SK-N-MC (cell line): ENCODE data around the gene EEIG1.

Experiments used
- DNase-seq: peaks from one replicate; pipeline ENCODE4 v3.0.0-alpha.2; 2011; ENCODE audit warnings: low read depth, low spot score
- H3K27ac ChIP-seq: fragments of 200-600 bp; sonication (generic); 2 replicates; pipeline ENCODE4 v1.5.1; 2016; ENCODE audit warnings: mixed run types
- H3K36me3 ChIP-seq: fragments of 200-600 bp; sonication (generic); 2 replicates; pipeline ENCODE4 v1.6.1; 2017; ENCODE audit warnings: antibody characterized with exemption, low read length, mixed read lengths; ENCODE audit not compliant: insufficient read depth
- H3K4me3 ChIP-seq: fragments of 200-600 bp; sonication (generic); 2 replicates; pipeline ENCODE4 v1.5.1; 2016
- H3K9ac ChIP-seq: fragments of 200-600 bp; sonication (generic); 2 replicates; pipeline ENCODE4 v1.8.0; 2017; ENCODE audit warnings: mixed run types, mixed read lengths; ENCODE audit not compliant: insufficient read length
- H3K9me3 ChIP-seq: fragments of 200-600 bp; sonication (generic); 2 replicates; pipeline ENCODE4 v1.6.1; 2017; ENCODE audit warnings: low read depth, mild to moderate bottlenecking, antibody characterized with exemption, low read length, moderate library complexity, mixed read lengths
- EZH2 ChIP-seq: fragments of 200-600 bp; sonication (generic); IDR thresholded peaks from one replicate; pipeline ENCODE4 v1.6.1; 2017; ENCODE audit warnings: antibody characterized with exemption
- FOXP2 ChIP-seq: optimal IDR thresholded peaks from 2 replicates; pipeline ENCODE3; 2011; ENCODE audit warnings: mild to moderate bottlenecking, moderate library complexity; ENCODE audit not compliant: insufficient read depth; ENCODE audit errors: extremely low read length, control extremely low read depth
- POLR2AphosphoS5 ChIP-seq: IDR thresholded peaks from 2 replicates; pipeline ENCODE4 v1.6.1; 2012; ENCODE audit warnings: mild to moderate bottlenecking, low read depth, low read length, borderline replicate concordance

Gene EEIG1

GRCh38 chr9:128020692-128021091 is 39.9 kb upstream of the EEIG1 start:
- H3K9me3 ChIP-seq = no peaks in the 10 kb centered on the region
- no peak overlapping the region for H3K9ac ChIP-seq
- no peak overlapping the region for H3K4me3 ChIP-seq
- TF ChIP-seq POLR2AphosphoS5 (no peak), EZH2 (no peak), FOXP2 (no peak)
- no peak for DNase-seq
- H3K36me3 ChIP-seq = no peaks in the 10 kb centered on the region
- no peak overlapping the region for H3K27ac ChIP-seq

- no peak for DNase-seq
- TF ChIP-seq POLR2AphosphoS5 (no peak), FOXP2 (no peak), EZH2 (no peak)
- H3K36me3 ChIP-seq = no peaks in the 10 kb centered on the region
- no peak overlapping the region for H3K4me3 ChIP-seq
- no peak overlapping the region for H3K27ac ChIP-seq
- no peaks in the 10 kb centered on the region for H3K9me3 ChIP-seq
- no peak overlapping the region for H3K9ac ChIP-seq
Measured at GRCh38 chr9:128015696-128016095, 34.9 kb upstream of the EEIG1 start.

GRCh38 chr9:128011071-128011817 is 30.5 kb upstream of the EEIG1 start:
- no peak overlapping the region for H3K27ac ChIP-seq

DNA sequence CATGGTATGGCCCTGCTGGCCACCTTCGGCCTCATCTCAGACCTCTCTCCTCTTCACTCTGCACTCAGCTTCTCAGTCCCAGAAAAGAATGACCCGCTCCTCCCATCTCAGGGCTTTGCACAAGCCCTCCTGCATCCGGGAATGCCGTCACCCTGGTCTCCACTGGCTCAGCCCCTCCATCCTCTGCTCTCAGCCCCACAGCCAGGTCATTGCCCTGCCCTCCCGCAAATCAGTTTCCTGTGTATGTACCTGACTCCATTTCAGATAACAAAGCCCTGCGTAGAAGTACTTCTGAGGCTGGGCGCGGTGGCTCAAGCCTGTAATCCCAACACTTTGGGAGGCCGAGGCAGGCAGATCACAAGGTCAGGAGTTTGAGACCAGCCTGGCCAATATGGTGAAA is 28.9 kb upstream of the EEIG1 start:
- DNase-seq = no peak
- TF ChIP-seq FOXP2 = no peak
- no peak for TF ChIP-seq POLR2AphosphoS5
- no peak for TF ChIP-seq EZH2

More at GRCh38 chr9:128011071-128011817, 30.5 kb upstream of the EEIG1 start:
- H3K9me3 ChIP-seq = no peaks in the 10 kb centered on the region
- no peaks in the 10 kb centered on the region for H3K36me3 ChIP-seq
- no peak for DNase-seq
- no peak overlapping the region for H3K4me3 ChIP-seq
- no peak overlapping the region for H3K9ac ChIP-seq
- TF ChIP-seq POLR2AphosphoS5 = no peak
- TF ChIP-seq EZH2 = no peak
- no peak for TF ChIP-seq FOXP2

DNA sequence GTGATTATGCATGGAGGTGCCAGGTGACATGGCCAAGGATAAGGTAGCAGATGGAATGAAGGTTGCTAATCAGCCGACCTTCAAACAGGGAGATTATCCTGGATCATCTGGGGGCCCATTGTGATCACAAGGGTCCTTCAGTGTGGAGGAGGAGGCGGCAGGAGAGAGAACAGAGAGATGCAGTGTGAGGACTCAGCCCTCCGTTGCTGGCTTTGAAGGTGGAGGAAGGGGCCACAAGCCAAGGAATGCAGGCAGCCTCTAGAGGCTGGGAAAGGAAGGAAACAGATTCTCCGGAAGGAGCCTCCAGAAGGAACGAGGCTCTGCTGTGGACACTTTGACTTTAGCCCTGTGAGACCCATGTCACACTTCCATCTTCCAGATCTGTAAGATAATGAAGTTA is 27.4 kb upstream of the EEIG1 start:
- no peak overlapping the region for H3K27ac ChIP-seq
- H3K36me3 ChIP-seq = no peaks in the 10 kb centered on the region
- H3K9ac ChIP-seq = no peak overlapping the region
- TF ChIP-seq POLR2AphosphoS5 = no peak
- TF ChIP-seq FOXP2 = no peak
- no peak for TF ChIP-seq EZH2
- H3K9me3 ChIP-seq = no peaks in the 10 kb centered on the region
- H3K4me3 ChIP-seq = no peak overlapping the region
- no peak for DNase-seq

More for the DNA sequence above, 28.9 kb upstream of the EEIG1 start:
- no peaks in the 10 kb centered on the region for H3K9me3 ChIP-seq
- no peak overlapping the region for H3K27ac ChIP-seq
- H3K9ac ChIP-seq = no peak overlapping the region
- no peaks in the 10 kb centered on the region for H3K36me3 ChIP-seq
- no peak overlapping the region for H3K4me3 ChIP-seq

GRCh38 chr9:128007566-128008138 is 26.9 kb upstream of the EEIG1 start:
- no peaks in the 10 kb centered on the region for H3K36me3 ChIP-seq
- no peak for DNase-seq
- no peak overlapping the region for H3K9ac ChIP-seq
- TF ChIP-seq FOXP2 (no peak), EZH2 (no peak), POLR2AphosphoS5 (no peak)
- no peak overlapping the region for H3K4me3 ChIP-seq
- H3K9me3 ChIP-seq = no peaks in the 10 kb centered on the region
- no peak overlapping the region for H3K27ac ChIP-seq

GRCh38 chr9:128006332-128006996 is 25.7 kb upstream of the EEIG1 start:
- H3K4me3 ChIP-seq = no peak overlapping the region
- H3K27ac ChIP-seq = no peak overlapping the region
- no peak for DNase-seq
- no peak for TF ChIP-seq POLR2AphosphoS5
- no peak overlapping the region for H3K9ac ChIP-seq
- no peaks in the 10 kb centered on the region for H3K9me3 ChIP-seq
- no peaks in the 10 kb centered on the region for H3K36me3 ChIP-seq

DNA sequence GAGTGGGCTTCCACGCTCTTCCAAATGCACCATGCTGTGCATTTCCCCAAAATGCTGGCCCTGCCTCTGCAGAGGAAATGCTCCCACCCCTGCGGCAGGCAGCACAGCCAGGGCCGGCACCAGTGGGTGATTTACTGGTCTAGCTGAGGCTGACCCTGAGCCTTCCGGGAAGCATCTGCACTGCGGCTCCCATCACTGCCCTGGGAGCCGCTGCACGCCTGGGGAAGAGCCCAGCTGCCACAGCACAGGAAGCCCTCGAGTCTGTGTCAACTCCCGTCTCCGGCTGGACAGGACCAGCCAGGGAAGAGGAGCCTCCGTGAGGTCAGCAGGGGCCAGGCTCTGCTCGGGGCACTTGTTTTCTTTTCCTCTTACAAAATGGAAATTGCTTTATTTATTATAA is 25.1 kb upstream of the EEIG1 start:
- H3K36me3 ChIP-seq = no peaks in the 10 kb centered on the region
- H3K9me3 ChIP-seq = no peaks in the 10 kb centered on the region
- no peak for TF ChIP-seq FOXP2
- TF ChIP-seq POLR2AphosphoS5 = no peak
- TF ChIP-seq EZH2 = no peak
- no peak overlapping the region for H3K4me3 ChIP-seq
- DNase-seq = no peak
- H3K27ac ChIP-seq = no peak overlapping the region
- no peak overlapping the region for H3K9ac ChIP-seq

DNA sequence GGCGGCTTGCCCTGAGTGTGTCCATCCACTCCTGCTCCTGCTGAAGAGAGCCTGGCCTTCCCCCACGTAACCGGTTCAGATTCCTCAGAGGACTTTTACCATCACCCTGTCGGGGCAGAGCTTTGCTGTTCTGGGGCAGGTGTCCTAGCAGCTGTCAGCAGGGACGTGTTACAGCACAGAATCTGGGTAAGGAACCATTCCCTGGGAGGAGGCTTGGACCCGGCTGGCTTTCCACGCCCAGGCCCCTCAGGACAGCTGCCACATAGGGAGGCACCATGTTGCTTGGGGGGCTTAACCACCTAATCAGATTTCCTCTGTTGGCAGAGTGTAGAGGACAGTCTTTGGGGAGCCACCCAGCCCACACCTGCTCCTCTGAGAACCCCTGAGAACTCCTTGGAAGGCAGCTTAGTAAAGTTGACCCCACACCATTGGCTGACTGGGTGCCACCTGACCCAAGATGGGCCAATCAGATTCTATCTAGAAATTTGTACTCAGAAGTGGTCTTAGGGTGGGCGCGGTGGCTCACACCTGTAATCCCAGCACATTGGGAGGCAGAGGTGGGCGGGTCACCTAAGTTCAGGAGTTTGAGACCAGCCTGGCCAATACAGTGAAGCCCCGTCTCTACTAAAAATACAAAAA is 23.3 kb upstream of the EEIG1 start:
- Histone ChIP-seq H3K9me3 (no peaks in the 10 kb centered on the region), H3K36me3 (no peaks in the 10 kb centered on the region), H3K9ac (no peak overlapping the region), H3K4me3 (no peak overlapping the region), H3K27ac (no peak overlapping the region)
- TF ChIP-seq POLR2AphosphoS5 (no peak), EZH2 (no peak), FOXP2 (no peak)
- DNase-seq = no peak
